A549 (cell line): ENCODE data around the gene ABLIM3. TPM values are rescaled to one million over a fixed set of nuclear protein-coding genes. Genes with fewer than 3 reads are reported as not detected.

Experiments used
- ATAC-seq, 2 experiments: fragments of 200-7000 bp in 1 of 2; fragments of >200 bp in 1 of 2; cut with Nextera tagmentation in 1 of 2; cut with Tn5 transposase in 1 of 2; 3 replicates each; pipeline versions ENCODE4 v1.8.0 to v1.9.1; 2018 to 2020; ENCODE audit warnings: mild to moderate bottlenecking in 1 of 2, moderate library complexity in 1 of 2
- CTCF ChIA-PET: fragments of 300-600 bp; sonication (Branson Sonifier 250); formaldehyde crosslinking; extraction: SDS; loops from one replicate; lab custom pipeline; 2021; ENCODE audit warnings: antibody characterized with exemption, inconsistent platforms; lab: Yijun Ruan, JAX
- POLR2A ChIA-PET: fragments of 350-600 bp; formaldehyde crosslinking; extraction: SDS; loops from one replicate; lab custom pipeline; 2021; ENCODE audit warnings: antibody characterized with exemption, inconsistent platforms; lab: Yijun Ruan, JAX
- DNase-seq, 2 experiments: peaks; one replicate each; pipeline versions ENCODE4 v3.0.0 to v3.0.0-alpha.2; 2011 to 2016; ENCODE audit warnings: low read depth in 1 of 2, low spot score in 1 of 2
- FAIRE-seq: peaks from 2 replicates; lab custom pipeline; 2011; peaks lifted over from hg19 to GRCh38; lab: Jason Lieb, UNC
- H3K27ac ChIP-seq, 2 experiments: fragments of >200 bp; sonication (Bioruptor Twin); formaldehyde crosslinking; 3 replicates each; pipeline ENCODE4 v1.5.1; 2016 to 2017
- H3K4me1 ChIP-seq: fragments of >200 bp; sonication (Bioruptor Twin); formaldehyde crosslinking; 3 replicates; pipeline ENCODE4 v1.6.1; 2016
- H3K4me2 ChIP-seq: fragments of >200 bp; sonication (Bioruptor Twin); formaldehyde crosslinking; 3 replicates; pipeline ENCODE4 v1.6.1; 2016
- H3K4me3 ChIP-seq: fragments of >200 bp; sonication (Bioruptor Twin); formaldehyde crosslinking; 3 replicates; pipeline ENCODE4 v1.5.1; 2016
- H3K9me3 ChIP-seq: fragments of >200 bp; sonication (Bioruptor Twin); formaldehyde crosslinking; 3 replicates; pipeline ENCODE4 v1.6.1; 2016
- BHLHE40 ChIP-seq: IDR thresholded peaks from 2 replicates; pipeline ENCODE4 v1.6.1; 2012; ENCODE audit warnings: low read depth, low read length, inconsistent platforms
- CEBPB ChIP-seq, 2 experiments: fragments of >200 bp in 1 of 2; sonication (Bioruptor Twin) in 1 of 2; formaldehyde crosslinking in 1 of 2; IDR thresholded peaks; 2 replicates each; pipeline ENCODE4 v1.6.1; 2012 to 2016
- CHD4 ChIP-seq: fragments of 200-600 bp; sonication (generic); IDR thresholded peaks from 2 replicates; pipeline ENCODE4 v1.6.1; 2016; ENCODE audit warnings: antibody characterized with exemption, mild to moderate bottlenecking, borderline replicate concordance
- EHMT2 ChIP-seq: fragments of 200-600 bp; sonication (generic); IDR thresholded peaks from 2 replicates; pipeline ENCODE4 v1.6.1; 2016; ENCODE audit warnings: antibody characterized with exemption, low read depth, mild to moderate bottlenecking, moderate library complexity
- EP300 ChIP-seq, 2 experiments: fragments of >200 bp; sonication (Bioruptor Twin); formaldehyde crosslinking; IDR thresholded peaks; 2 replicates in 1 of 2; 3 replicates in 1 of 2; pipeline ENCODE4 v1.6.1; 2016 to 2017
- FOSB ChIP-seq: fragments of 250-450 bp; sonication (Bioruptor Pico); IDR thresholded peaks from 2 replicates; pipeline ENCODE4 v1.5.0; 2020; ENCODE audit warnings: mild to moderate bottlenecking, moderate library complexity
- FOSL2 ChIP-seq, 2 experiments: fragments of 450-650 bp in 1 of 2; fragments of >200 bp in 1 of 2; sonication (Bioruptor Twin) in 1 of 2; formaldehyde crosslinking; IDR thresholded peaks; 2 replicates each; pipeline versions ENCODE4 v1.5.0 to v1.6.1; 2016 to 2020; ENCODE audit warnings: mild to moderate bottlenecking in 1 of 2, moderate library complexity in 1 of 2
- GATA3 ChIP-seq: IDR thresholded peaks from 2 replicates; pipeline ENCODE4 v1.6.1; 2012; ENCODE audit warnings: borderline replicate concordance
- HEYL ChIP-seq: fragments of 250-450 bp; sonication (Bioruptor Pico); IDR thresholded peaks from 2 replicates; pipeline ENCODE4 v1.8.0; 2021; ENCODE audit warnings: mild to moderate bottlenecking, moderate library complexity
- HOXB13 ChIP-seq: fragments of 250-450 bp; sonication (Bioruptor Pico); IDR thresholded peaks from 2 replicates; pipeline ENCODE4 v1.5.0; 2020; ENCODE audit warnings: low read depth, mild to moderate bottlenecking, moderate library complexity
- HOXB5 ChIP-seq: fragments of 250-450 bp; sonication (Bioruptor Pico); IDR thresholded peaks from 2 replicates; pipeline ENCODE4 v1.5.0; 2020; ENCODE audit warnings: mild to moderate bottlenecking, moderate library complexity
- KDM5A ChIP-seq: fragments of 200-600 bp; sonication (generic); IDR thresholded peaks from 2 replicates; pipeline ENCODE4 v1.6.1; 2016; ENCODE audit warnings: antibody characterized with exemption, mild to moderate bottlenecking
- MAZ ChIP-seq: fragments of 150-350 bp; IDR thresholded peaks from 2 replicates; pipeline ENCODE4 v1.6.1; 2014; ENCODE audit warnings: antibody characterized with exemption, low read depth, low read length, borderline replicate concordance
- NFE2L2 ChIP-seq: fragments of 150-350 bp; conservative IDR thresholded peaks from 2 replicates; pipeline ENCODE4 v1.6.1; 2014; ENCODE audit warnings: low read length
- NR3C1 ChIP-seq: fragments of >200 bp; sonication (Bioruptor Twin); formaldehyde crosslinking; IDR thresholded peaks from 3 replicates; pipeline ENCODE4 v1.6.1; 2017
- POLR2A ChIP-seq: IDR thresholded peaks from 2 replicates; pipeline ENCODE4 v1.6.1; 2012; ENCODE audit warnings: mild to moderate bottlenecking, low read length
- POLR2AphosphoS2 ChIP-seq: conservative IDR thresholded peaks from 2 replicates; pipeline ENCODE4 v1.6.1; 2012; ENCODE audit warnings: low read length, improper control_type of control experiment, inconsistent platforms
- RAD21 ChIP-seq, 2 experiments: fragments of >200 bp in 1 of 2; sonication (Bioruptor Twin) in 1 of 2; formaldehyde crosslinking in 1 of 2; IDR thresholded peaks in 1 of 2; conservative IDR thresholded peaks in 1 of 2; 2 replicates in 1 of 2; 3 replicates in 1 of 2; pipeline ENCODE4 v1.6.1; 2012 to 2018; ENCODE audit warnings: inconsistent platforms in 1 of 2
- RARB ChIP-seq: fragments of 250-450 bp; sonication (Bioruptor Pico); IDR thresholded peaks from 2 replicates; pipeline ENCODE4 v1.8.0; 2021; ENCODE audit warnings: mild to moderate bottlenecking, moderate library complexity
- RFX5 ChIP-seq: fragments of 450-650 bp; IDR thresholded peaks from 2 replicates; pipeline ENCODE4 v1.7.1; 2014; ENCODE audit warnings: antibody characterized with exemption, mild to moderate bottlenecking, moderate library complexity
- SMC3 ChIP-seq: fragments of >200 bp; sonication (Bioruptor Twin); formaldehyde crosslinking; IDR thresholded peaks from 3 replicates; pipeline ENCODE4 v1.6.1; 2018; ENCODE audit warnings: inconsistent platforms
- SREBF2 ChIP-seq: fragments of 450-650 bp; IDR thresholded peaks from 2 replicates; pipeline ENCODE4 v1.6.1; 2014; ENCODE audit warnings: mild to moderate bottlenecking, moderate library complexity
- WGBS: methylation state at CpG from one replicate; pipeline ENCODE4 v1.1.6; 2017; ENCODE audit errors: missing lambda C conversion rate; 5-methylcytosine and 5-hydroxymethylcytosine counted together
- polyA plus RNA-seq, 4 experiments: library from polyadenylated mRNA; depleted of rRNA in 3 of 4; stranded (reverse); fragments of >200 nt; fragmentation: RNase III in 1 of 4; extraction: RNeasy Plus Mini Kit Qiagen cat#74134 plus additional on column Dnase treatment in 1 of 4; gene quantifications; 2 replicates in 3 of 4; 3 replicates in 1 of 4; pipeline ENCODE4 v1.2.3, GENCODE V29; 2011 to 2017
- TF ChIP-seq, protein P1 (sequence below): fragments of 200-600 bp; sonication (generic); IDR thresholded peaks from 2 replicates; pipeline ENCODE4 v1.6.1; 2016; ENCODE audit warnings: antibody characterized with exemption, mild to moderate bottlenecking, moderate library complexity
- TF ChIP-seq, protein P2 (sequence below): fragments of 150-350 bp; IDR thresholded peaks from 2 replicates; pipeline ENCODE4 v1.6.1; 2014; ENCODE audit warnings: low read depth, mild to moderate bottlenecking, low read length
- TF ChIP-seq, protein P3 (sequence below): IDR thresholded peaks from 2 replicates; pipeline ENCODE4 v1.6.1; 2012
- TF ChIP-seq, protein P4 (sequence below): fragments of 250-450 bp; sonication (Bioruptor Pico); IDR thresholded peaks from 2 replicates; pipeline ENCODE4 v1.5.0; 2020; ENCODE audit warnings: low read depth, mild to moderate bottlenecking, moderate library complexity

Gene ABLIM3
- polyA plus RNA-seq, 2 of the 4 experiments (the other 2 are of a cell fraction), result 2.7 to 3.0 TPM

DNA sequence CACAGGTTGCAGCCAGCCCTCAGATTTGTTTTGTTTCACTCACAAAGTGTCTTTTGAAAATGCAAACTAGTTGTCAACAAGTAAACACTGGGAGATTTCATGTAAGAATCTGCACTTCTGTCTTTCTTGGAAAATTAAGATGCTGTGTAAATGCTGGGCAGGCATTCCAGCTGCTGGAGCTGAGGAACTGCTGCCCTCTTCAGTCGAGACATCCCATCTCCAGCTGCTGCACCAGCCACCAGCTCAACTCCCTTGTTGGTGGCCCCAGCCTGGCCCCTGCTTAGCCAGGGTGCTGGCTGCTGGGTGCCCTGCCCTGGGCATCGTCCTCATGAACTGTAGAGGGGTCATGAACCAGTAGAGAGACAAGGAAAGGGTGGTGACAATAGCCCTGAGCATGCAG lies 97.2 kb downstream of the ABLIM3 start:
- FAIRE-seq (no peak), ATAC-seq (peak; percentile 55 to 69; a peak in 3 of 6 replicates), DNase-seq (no peak)
- Histone ChIP-seq H3K4me2 (no peak overlapping the region), H3K9me3 (no peaks in the 10 kb centered on the region), H3K4me3 (no peak overlapping the region), H3K4me1 (no peaks in the 10 kb centered on the region), H3K27ac (no peak overlapping the region)
- 14% methylated on average over 2 of the region's 2 CpGs for WGBS
- TF ChIP-seq RAD21 (conservative IDR thresholded peaks at IDR 0.05 in 1 of 2, IDR thresholded peaks at IDR 0.05 in 1 of 2) (peak in 1 of 2 experiments; percentile 33; a peak in 3 of 5 replicates), KDM5A (no peak), SMC3 (0 out of 3 replicates have a peak, but pooled peaks have one; percentile 6), MAZ (no peak)
- POLR2A ChIA-PET, result no interaction called here
- CTCF ChIA-PET, result interaction anchor here (0.7 to 2.9 kb wide), 4 partner anchors 97 to 203 kb away, joined by 3 to 10 read pairs (median 4); partner anchors contain the start of gene ABLIM3

DNA sequence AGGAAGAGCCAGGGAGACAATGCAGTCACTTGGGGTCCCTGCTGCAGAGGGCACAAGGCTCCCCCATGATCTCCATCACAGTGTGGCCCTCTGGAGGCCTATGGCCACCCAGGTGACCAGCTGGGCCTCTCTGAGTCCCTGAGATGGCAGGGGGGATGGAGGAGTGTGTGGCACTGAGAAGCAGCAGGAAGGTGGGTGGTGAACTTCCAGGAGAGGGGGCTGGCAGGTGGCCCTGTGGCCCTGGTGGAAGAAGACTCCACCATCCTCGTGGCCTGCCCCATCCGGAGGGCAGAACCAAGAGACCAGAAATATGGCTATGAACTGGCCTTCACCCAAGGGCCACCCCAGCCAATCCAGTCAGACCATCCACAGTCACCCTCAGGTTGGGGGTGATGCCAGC lies 98.6 kb downstream of the ABLIM3 start:
- no peaks in the 10 kb centered on the region for H3K4me1 ChIP-seq
- WGBS, result 54% methylated on average over 2 of the region's 2 CpGs
- DNase-seq (no peak), ATAC-seq (no peak), FAIRE-seq (no peak)
- H3K4me3 ChIP-seq, result no peak overlapping the region
- CTCF ChIA-PET, result interaction anchor here (1.6 to 2.1 kb wide), 2 partner anchors 9 to 11 kb away, joined by 4 to 7 read pairs; no protein-coding TSS in a partner anchor
- TF ChIP-seq NFE2L2 (no peak), FOSB (CRISPR knock-in tag) (no peak), CEBPB (IDR thresholded peaks at IDR 0.05) (no peak), HOXB13 (CRISPR knock-in tag) (no peak), KDM5A (no peak), BHLHE40 (no peak), EHMT2 (no peak)
- TF ChIP-seq, protein P1, sequence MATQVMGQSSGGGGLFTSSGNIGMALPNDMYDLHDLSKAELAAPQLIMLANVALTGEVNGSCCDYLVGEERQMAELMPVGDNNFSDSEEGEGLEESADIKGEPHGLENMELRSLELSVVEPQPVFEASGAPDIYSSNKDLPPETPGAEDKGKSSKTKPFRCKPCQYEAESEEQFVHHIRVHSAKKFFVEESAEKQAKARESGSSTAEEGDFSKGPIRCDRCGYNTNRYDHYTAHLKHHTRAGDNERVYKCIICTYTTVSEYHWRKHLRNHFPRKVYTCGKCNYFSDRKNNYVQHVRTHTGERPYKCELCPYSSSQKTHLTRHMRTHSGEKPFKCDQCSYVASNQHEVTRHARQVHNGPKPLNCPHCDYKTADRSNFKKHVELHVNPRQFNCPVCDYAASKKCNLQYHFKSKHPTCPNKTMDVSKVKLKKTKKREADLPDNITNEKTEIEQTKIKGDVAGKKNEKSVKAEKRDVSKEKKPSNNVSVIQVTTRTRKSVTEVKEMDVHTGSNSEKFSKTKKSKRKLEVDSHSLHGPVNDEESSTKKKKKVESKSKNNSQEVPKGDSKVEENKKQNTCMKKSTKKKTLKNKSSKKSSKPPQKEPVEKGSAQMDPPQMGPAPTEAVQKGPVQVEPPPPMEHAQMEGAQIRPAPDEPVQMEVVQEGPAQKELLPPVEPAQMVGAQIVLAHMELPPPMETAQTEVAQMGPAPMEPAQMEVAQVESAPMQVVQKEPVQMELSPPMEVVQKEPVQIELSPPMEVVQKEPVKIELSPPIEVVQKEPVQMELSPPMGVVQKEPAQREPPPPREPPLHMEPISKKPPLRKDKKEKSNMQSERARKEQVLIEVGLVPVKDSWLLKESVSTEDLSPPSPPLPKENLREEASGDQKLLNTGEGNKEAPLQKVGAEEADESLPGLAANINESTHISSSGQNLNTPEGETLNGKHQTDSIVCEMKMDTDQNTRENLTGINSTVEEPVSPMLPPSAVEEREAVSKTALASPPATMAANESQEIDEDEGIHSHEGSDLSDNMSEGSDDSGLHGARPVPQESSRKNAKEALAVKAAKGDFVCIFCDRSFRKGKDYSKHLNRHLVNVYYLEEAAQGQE, result no peak
- H3K9me3 ChIP-seq, result no peaks in the 10 kb centered on the region
- no peak overlapping the region for H3K27ac ChIP-seq
- POLR2A ChIA-PET, result no interaction called here
- H3K4me2 ChIP-seq, result no peak overlapping the region

DNA sequence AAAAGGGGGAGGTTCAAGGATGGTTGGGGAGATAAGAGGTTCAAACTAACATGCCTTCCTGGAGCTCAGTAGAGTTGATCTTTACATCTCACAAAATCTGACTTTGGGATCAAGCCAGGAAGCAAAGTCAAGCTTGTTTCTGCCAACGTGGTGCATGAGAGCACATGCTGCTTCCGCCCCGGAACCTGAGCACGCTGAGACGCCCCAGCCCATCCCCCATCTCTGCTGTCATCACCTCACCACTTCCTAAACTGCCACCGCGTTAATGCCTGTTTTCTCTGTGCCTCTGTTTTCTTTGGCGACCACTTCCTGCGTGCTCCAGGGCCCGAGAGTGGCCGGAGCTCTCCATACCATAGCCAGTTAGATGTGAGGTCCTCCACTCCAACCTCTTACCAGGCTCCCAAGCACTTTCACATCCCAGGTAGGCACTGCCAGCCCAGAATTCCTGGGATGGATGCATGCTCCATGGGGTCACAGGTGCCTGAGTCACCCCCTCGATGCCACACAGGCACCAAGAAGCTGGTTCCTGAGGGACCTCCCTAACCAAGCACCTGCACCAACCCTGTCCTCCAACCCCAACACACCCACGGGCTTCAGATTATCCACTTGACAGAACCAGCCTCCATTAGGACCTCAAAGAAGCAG lies 99.2 kb downstream of the ABLIM3 start:
- Histone ChIP-seq H3K4me3 (no peak overlapping the region), H3K4me2 (no peak overlapping the region), H3K4me1 (no peaks in the 10 kb centered on the region), H3K9me3 (no peaks in the 10 kb centered on the region), H3K27ac (no peak overlapping the region)
- CTCF ChIA-PET, result interaction anchor here (1.2 to 2.1 kb wide), 5 partner anchors 10 to 205 kb away, joined by 4 to 7 read pairs (median 5); no protein-coding TSS in a partner anchor
- DNase-seq (no peak), ATAC-seq (no peak), FAIRE-seq (no peak)
- TF ChIP-seq NR3C1 (no peak), POLR2AphosphoS2 (no peak), CHD4 (no peak), HOXB5 (CRISPR knock-in tag) (no peak), POLR2A (no peak), RFX5 (no peak), GATA3 (no peak), FOSB (CRISPR knock-in tag) (no peak), SREBF2 (no peak), HOXB13 (CRISPR knock-in tag) (no peak), EHMT2 (no peak), RAD21 (conservative IDR thresholded peaks at IDR 0.05 in 1 of 2, IDR thresholded peaks at IDR 0.05 in 1 of 2) (no peak), RARB (CRISPR knock-in tag) (no peak), FOSL2 (IDR thresholded peaks at IDR 0.05) (no peak), FOSL2 (CRISPR knock-in tag; IDR thresholded peaks at IDR 0.05) (no peak), EP300 (IDR thresholded peaks at IDR 0.05) (no peak), HEYL (no peak)
- TF ChIP-seq, protein P2, sequence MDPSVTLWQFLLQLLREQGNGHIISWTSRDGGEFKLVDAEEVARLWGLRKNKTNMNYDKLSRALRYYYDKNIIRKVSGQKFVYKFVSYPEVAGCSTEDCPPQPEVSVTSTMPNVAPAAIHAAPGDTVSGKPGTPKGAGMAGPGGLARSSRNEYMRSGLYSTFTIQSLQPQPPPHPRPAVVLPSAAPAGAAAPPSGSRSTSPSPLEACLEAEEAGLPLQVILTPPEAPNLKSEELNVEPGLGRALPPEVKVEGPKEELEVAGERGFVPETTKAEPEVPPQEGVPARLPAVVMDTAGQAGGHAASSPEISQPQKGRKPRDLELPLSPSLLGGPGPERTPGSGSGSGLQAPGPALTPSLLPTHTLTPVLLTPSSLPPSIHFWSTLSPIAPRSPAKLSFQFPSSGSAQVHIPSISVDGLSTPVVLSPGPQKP, result no peak
- TF ChIP-seq, protein P3, sequence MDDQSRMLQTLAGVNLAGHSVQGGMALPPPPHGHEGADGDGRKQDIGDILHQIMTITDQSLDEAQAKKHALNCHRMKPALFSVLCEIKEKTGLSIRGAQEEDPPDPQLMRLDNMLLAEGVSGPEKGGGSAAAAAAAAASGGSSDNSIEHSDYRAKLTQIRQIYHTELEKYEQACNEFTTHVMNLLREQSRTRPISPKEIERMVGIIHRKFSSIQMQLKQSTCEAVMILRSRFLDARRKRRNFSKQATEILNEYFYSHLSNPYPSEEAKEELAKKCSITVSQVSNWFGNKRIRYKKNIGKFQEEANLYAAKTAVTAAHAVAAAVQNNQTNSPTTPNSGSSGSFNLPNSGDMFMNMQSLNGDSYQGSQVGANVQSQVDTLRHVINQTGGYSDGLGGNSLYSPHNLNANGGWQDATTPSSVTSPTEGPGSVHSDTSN, result no peak
- TF ChIP-seq, protein P4, sequence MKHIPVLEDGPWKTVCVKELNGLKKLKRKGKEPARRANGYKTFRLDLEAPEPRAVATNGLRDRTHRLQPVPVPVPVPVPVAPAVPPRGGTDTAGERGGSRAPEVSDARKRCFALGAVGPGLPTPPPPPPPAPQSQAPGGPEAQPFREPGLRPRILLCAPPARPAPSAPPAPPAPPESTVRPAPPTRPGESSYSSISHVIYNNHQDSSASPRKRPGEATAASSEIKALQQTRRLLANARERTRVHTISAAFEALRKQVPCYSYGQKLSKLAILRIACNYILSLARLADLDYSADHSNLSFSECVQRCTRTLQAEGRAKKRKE (CRISPR knock-in tag), result no peak
- POLR2A ChIA-PET, result no interaction called here
- 78% methylated on average over 11 of the region's 13 CpGs for WGBS
